ELR (cell line): Measurements from ENCODE around the gene GMPR2.
"Not testable (repeated sequence)": the region's sequence is repeated elsewhere in the genome, so short reads cannot be mapped to it uniquely, and the experiment has no call there.

Source experiments
- DNase-seq: peaks from one replicate; pipeline ENCODE4 v3.0.0-alpha.2; 2015; ENCODE audit warnings: low read depth

Gene GMPR2

DNA sequence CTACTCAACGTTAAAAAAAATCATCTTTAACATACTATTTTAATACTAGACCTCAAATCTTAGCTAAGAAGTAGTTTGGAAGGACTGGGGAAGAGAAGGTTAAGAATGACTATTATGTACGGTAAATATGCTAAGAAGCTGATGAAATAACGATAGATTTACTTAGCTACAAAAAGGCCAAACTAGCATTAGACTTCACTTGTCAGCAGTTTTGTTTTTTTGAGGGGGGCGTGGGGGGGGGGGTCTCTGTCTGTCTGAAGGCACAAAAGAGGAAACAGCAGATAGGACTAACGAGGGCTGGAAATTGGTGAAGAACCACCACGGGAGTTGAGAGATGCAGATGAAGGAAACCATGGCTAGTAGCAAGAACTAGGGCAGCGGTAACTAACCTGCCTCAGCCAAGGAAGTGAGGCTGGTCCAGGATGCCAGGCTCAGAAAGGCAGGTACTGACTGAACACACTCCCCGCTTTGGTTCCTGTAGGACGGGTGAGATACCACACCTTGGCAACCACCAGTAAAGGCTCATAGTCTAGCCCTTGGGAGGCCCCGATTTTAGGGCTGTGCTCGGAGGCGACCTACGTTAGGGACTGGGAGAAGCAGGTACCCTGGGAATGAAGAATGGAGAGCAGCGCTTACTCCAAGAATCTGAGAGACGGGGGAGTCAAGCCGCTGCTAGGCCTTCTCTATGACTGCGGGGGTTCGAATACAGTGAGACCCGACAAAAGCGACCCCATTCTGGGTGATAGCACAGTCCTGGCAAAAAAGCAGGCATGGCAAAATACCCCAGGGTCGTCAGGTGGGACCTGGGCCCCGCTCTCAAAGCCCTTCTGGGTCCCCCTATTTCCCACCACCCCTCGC is 1.2 kb upstream of the GMPR2 start:
- peak; percentile 27 for DNase-seq

DNA sequence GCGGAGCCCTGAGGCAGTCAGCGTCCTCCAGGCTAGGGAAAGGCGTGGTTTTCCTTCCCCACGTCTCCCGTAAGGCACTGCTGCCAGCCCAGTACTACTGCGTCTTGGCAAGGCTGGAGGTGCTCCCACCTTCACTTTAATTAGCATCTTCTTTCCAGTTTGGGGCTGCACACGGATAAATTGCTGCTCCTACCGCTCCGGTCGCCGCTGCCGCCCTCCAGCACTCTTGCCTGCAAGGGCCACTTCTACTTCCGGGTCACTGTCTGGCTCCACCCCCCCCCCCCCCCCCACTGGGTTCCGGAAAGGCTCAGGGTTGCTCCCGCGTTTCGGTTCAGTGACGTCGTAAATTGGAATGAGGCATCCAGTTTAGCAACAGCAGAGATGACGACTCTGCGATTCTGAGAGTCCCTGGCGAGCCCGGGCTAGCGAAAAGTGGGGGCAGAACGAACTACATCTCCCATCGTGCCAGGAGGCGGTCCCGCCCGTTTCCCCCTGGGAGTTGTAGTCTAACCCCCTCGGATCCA is 546 bp upstream of the GMPR2 start, which contains the start of gene NEDD8:
TSS of gene NEDD8 (minus strand) at position 247 of the 524 bp plus-strand sequence. CDS start at position 147, 100 bp downstream.
- peak; percentile 97 for DNase-seq

DNA sequence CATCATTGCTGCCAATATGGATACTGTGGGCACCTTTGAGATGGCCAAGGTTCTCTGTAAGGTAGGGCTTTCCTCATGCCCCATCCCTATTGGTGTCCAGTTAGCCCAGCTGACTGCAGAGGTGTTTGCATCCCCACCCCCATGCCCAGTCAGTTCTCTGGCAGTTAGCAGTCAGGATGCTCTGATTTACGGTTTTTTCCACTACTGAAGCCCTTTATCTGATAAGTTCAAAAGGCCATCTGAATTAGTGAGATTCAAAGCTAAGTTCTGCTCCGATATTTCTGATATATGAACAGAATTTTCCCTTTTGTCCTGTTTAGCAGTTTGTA is 773 bp downstream of the GMPR2 start:
- DNase-seq: no peak

DNA sequence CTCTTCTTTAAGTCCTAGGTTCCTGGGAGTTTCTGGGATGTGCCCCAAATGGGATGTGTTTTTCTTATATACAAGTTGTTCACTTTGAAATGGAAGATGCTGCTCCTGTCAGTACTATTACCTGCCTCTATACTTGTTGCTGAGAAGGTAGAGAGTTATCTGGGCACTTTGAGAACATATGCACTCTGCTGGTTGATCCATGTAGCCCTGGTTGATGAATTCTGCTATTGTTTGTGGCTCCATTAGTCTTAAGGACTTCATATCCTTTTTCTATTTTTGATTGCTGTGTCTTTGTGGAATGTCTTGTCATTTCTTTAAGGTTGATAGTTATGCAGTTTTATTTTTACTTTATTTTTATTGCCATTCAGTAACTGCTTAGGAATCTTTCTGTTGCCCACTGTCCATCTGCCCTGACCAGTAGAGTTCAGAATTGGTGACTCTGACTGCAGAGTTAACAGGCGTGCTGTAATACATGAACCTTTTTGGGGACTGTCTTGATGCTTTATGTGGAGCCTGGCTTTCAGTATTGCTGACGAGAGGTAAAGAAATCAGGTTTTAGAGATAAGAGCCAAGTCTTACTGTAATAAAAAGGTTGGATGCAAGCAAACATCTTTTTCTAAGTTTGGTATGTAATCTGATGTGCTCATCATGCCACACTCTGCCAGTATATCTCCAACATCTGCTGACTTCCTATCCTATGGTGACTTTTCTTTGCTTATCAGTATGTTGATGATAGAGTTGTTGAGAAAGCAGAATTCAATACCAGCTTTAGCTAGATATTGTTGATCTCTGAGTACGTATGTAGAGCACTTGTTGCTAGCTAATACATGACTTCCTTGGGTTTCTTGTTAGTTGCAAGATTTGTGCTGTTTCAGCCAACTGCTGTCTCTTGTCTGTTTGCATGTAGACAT is 1.6 kb downstream of the GMPR2 start:
- no peak for DNase-seq

DNA sequence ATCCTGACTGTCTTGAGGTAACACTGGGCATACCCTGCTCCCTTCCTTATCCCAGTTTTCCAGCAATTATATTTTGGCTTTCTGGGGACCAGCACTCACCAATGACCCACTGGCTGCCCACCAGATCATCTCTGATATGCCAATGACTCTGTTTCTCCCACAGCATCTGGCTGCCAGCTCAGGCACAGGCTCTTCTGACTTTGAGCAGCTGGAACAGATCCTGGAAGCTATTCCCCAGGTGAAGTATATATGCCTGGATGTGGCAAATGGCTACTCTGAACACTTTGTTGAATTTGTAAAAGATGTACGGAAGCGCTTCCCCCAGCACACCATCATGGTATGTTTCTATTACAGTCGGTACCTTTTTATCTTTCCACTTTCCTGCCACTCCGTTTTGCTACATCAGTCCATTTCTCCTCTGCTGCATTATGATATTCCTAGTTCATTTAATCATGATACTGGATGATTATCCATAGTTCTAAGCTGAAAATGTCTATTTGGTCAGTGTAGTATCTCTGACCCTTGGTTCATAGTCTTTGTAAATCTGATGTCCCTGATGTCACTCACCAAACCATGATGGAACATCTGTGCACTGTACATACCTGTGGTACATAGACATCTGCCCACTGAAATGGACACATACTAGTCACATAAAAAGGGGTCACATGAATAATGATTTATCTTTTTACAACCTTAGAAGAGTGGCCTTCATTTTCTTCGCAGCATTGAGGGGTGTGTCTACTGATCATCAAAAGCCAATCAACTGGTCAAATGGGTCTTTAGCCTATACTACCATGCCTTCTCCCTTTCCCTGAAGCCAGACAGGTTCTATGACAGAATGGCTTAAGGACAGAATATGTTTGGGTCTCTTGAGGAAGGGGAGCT is 3.3 kb downstream of the GMPR2 start:
- no peak for DNase-seq

DNA sequence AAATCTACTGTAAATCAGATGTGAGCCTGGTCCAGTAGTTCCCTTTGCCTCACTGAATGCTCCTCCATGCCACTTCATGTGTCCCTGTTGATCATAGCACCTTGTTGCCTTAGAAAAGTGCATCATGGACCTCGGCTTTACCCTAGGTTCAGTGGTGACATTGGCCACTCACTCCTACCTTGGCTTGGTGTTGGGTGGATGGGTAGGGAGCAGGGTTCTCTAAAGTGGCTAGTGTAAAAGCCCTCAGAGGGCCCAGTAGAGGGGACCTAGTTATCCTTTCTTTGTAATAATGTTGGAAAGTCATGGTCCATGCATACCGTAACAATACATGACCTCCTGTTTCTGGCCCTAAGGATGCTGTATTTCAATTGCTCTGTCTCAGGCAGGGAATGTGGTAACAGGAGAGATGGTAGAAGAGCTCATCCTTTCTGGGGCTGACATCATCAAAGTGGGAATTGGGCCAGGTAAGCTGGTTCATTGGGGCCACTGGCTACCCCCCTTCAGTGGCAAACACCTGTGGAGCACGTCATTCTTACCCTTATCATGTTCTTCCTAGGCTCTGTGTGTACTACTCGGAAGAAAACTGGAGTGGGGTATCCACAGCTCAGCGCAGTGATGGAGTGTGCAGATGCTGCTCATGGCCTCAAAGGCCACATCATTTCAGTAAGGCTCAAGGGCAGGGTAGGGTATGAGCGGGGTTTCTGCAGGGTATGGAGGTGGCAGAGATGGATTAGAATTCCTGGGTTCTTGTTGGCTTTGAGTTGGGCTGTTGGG is 4.1 kb downstream of the GMPR2 start:
- DNase-seq: no peak

DNA sequence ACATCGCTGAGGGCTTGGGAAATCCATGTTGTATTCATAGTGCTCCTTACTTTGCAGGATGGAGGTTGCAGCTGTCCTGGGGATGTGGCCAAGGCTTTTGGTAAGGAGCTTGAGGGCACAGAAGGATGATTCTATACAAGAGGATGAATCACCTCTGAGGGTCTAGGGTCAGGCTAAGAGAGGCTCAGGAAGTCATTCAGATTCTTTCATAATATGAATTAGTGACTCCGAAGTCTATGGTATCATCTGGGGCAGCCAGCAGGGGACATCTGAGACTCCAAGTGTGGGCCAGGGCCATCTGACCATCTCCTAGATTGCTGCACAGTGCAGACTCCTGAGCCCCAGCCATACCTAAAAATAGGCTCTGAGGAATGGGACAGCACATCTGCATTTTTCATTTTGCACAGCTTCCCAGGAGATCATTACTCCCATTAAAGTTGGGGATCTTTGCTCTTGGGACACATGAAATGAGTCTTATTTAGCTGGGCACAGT is 4.8 kb downstream of the GMPR2 start:
- DNase-seq: peak; percentile 55

DNA sequence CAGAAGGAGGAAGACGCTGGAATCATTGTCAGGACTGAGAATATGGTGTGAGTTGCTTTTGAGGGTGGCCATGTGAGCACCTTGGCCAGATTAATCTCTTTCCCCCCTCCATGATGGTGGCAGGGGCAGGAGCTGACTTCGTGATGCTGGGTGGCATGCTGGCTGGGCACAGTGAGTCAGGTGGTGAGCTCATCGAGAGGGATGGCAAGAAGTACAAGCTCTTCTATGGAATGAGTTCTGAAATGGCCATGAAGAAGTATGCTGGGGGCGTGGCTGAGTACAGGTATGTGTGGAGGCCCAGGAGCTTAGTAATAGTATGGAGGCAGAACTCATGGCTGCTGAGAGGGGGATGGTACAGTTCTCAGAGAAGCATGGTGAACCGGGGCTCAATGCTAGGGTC is 5.4 kb downstream of the GMPR2 start:
- DNase-seq: peak; percentile 36

DNA sequence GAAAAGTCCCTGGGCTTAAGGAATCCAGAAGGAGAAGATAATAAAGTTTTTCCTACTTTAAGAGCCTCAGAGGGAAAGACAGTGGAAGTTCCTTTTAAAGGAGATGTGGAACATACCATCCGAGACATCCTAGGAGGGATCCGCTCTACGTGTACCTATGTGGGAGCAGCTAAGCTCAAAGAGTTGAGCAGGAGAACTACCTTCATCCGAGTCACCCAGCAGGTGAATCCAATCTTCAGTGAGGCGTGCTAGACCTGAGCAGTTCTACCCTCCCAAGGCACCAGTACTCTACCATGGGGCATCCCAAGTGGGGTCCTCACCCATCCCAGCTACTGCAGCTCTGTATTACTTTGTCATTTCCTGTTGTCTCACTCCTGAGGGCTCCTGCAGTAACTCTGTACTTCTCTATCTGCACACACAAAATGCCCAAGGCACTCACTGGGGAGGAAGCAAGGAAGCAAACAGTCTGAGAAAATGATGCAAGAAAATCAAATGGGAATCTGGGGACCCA is 5.9 kb downstream of the GMPR2 start:
- DNase-seq: peak; percentile 61

DNA sequence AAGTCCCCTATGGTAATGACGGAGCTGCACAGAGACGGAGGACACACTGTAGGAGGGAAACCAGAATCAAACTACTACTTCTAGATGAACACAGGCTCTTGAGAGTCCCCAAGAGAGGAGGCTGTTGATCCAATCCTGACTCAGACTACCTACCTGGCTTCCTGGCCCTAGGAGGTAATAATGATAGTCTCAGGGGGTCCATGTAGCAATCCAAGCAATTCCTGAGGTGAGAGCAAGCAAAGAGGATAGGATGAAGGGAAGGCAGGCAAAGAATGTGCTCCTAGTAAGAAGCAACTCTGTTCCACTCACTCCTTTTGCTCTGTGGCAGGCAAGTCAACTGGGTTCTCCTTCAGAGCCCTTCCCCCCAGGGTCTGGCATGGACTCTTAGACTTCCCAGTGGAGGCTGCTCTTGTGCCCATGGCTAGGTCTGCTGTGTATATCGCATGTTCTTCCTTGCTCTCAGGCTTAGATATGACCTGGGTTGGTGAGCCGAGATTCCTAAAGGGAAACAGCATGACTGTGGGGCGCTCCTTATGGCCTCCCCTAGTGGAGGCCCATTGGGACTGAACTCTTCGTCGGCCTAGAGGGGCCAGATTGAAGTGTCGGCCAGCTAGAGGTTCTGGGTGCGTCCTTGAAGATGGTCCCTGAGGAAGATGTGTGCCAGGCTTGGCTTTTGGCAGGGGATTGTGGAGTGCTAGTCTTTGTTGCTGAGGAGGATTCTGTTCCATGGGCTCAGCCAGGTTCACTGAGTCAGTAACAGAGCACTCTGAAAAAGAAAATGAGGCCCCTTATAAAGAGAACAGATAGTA is 7.6 kb downstream of the GMPR2 start:
- DNase-seq: no peak

DNA sequence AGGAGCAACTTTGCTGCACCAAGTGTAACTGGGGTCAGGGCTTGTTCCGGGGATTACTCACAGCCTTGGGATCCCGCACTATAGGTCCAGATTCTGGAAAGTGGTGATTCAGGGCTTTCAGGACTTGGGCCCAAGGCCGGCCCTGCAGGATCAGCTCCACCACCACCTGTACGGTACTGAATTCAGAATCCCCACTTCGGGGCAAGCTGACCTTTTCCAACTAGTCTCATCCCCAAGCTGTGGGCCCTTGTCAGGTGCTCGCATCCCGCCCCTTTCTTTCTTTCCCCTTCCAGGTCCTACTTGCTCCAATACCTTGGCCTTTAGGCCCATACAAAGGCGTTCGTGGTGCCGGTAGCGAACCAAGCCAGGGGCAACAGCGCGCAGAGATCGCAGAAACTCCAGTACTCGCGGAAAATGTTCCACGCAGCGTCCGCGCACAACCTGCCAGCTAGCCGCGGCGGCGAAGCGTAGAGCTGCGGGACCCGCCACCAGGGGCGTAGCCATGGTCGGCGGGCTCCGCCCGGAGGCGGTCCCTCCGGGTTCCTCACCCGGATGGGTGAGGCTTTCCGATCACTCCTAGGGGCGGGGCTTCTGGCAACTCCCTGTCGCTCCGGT is 9.2 kb downstream of the GMPR2 start:
- DNase-seq: peak; percentile 95

DNA sequence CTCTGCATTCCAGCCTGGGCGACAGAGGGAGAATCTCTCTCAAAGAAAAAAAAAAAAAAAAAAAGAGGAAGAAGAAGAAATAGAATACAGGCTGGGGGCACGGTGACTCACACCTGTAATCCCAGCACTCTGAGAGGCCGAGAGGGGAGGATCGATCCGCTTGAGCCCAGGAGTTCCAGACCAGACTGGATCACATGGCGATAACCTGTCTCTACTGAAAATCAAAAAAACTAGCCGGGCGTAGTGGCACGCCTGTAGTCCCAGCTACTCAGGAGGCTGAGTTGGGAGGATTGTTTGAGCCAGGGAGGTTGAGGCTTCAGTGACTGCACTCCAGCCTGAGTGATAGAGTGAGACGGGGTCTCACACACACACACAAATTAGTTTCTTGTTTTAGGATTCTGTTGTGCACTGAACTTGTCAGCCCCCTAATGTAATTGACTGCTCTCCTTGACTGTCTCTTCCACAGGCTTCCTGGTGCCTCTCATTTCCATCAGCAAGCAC is 10.7 kb downstream of the GMPR2 start:
- peak; percentile 49 for DNase-seq

DNA sequence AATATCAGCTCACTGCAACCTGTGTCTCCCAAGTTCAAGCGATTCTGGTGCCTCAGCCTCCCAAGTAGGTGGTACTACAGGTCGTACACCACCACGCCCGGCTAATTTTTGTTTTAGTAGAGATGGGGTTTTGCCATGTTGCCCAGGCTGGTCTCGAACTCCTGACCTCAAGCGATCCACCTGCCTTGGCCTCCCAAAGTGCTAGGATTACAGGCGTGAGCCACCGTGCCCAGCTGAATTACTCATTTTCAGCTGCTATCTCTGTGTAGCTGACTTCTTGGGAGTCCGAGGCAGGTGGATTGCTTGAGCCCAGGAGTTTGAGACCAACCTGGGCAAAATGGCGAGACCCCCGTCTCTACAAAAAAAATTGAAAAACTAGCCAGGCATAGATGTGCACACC is 12.6 kb downstream of the GMPR2 start:
- not testable (repeated sequence) for DNase-seq

DNA sequence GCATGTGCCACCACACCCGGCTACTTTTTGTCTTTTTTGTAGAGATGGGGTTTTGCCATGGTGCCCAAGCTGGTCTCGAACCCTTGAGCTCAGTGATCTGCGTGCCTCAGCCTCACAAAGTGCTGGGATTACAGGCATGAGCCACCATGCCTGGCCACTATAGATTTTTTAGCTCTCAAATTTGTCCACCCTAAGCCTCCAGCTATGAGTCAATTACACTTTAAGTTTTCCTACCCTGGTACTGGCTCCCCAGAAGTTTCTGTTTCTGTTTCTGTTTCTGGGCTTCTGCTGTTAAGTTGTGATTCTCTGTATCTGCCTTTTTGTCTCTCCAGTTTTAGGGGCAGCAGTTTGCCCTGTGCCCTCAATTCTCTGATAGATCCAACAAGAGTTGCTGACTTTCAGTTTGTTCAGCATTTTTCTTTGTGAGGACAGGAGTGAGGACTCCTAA is 14.1 kb downstream of the GMPR2 start:
- peak; percentile 41 for DNase-seq

DNA sequence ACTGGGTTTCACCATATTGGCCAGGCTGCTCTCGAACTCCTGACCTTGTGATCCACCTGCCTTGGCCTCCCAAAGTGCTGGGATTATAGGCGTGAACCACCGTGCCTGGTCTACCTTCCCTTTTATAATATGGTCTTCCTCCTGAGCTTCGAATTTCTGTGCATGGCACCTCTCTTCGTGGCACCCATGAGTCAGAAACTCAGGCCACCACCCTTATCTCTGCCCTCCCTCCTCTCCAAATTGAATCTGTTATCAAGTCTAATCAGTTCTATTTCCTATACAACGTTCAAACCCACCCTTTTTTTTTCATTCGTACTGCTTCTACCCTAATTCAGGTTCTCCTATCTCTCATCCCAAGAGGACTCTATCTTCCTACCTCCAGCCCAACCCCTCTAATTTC is 14.7 kb downstream of the GMPR2 start:
- DNase-seq: no peak

DNA sequence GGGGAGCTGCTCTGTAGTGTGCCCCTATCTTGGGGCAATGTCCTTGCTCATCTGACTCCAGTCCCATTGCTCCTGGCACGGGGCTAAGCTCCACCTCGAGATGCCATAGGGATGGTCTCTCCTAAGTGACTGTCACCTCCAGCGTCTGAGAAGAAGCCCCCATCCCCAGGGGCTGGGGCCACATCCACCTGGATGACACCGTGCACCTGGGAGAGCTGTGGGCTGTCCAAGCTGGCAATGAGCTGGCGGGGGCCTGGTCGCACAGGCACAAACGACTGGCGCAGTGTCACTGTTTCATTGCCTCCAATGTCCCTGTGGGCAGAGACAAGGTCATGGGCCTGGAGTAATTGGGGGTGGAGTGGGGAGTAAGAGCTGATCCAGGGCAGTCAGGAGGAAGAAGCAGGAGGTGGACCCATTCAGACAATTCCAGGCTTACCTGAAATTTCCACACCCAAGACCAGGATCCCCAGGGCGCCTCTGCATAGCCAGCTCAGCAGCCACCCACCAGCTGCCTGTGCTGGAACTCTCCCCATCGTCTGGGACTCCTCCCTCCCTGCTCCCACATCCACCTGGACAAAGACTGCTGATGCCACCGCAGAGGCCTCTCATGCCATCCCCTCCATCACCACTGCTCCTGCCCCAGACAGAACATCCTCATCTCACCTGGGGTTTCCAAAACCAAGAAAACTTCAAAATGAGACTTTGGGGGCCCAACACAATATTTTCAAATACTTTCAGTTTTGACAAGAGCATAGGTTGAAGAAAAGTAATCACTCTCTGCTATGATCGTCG is 16.7 kb downstream of the GMPR2 start:
- DNase-seq: no peak

DNA sequence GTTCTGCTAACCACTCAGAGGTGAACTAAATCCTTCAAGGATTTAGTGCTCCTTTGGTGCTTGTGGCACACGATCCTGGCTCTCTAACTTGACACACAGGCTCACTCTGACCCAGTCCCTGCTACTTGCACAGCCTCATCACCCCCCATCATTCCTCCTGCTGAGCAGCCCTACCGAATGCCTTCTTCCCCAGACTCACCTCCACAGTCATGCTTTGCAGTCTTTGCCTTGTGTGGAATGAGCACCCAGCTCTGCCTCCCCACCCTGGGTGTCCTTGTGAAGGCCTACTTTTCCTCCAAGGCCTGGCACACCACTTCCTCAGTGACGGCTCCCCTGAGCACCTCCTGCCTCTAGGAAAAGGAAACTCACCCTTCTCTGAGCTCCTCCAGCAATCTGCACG is 17.6 kb downstream of the GMPR2 start:
- no peak for DNase-seq

DNA sequence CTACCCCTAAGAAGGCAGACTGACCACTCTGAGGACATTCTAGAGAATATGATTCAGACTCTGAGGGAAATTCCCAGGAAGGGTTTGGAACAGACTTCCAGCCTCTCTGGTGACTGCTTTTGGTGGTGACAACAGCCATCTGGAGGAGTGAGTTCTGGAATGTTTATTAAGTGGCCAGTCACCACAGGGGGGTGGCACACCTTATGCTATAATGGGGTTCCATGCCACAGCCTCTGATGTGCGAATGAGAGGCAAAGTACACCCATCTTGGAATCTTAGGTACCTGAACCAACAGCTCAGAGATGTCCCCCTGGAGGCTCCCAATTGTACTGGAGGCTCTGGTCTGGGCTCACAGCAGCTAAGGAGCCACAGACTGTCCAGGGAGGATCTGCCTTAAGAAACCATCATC is 19.2 kb downstream of the GMPR2 start:
- peak; percentile 73 for DNase-seq
